ENCODE data around the gene HOXA7.

HOXA7 gene

DNA sequence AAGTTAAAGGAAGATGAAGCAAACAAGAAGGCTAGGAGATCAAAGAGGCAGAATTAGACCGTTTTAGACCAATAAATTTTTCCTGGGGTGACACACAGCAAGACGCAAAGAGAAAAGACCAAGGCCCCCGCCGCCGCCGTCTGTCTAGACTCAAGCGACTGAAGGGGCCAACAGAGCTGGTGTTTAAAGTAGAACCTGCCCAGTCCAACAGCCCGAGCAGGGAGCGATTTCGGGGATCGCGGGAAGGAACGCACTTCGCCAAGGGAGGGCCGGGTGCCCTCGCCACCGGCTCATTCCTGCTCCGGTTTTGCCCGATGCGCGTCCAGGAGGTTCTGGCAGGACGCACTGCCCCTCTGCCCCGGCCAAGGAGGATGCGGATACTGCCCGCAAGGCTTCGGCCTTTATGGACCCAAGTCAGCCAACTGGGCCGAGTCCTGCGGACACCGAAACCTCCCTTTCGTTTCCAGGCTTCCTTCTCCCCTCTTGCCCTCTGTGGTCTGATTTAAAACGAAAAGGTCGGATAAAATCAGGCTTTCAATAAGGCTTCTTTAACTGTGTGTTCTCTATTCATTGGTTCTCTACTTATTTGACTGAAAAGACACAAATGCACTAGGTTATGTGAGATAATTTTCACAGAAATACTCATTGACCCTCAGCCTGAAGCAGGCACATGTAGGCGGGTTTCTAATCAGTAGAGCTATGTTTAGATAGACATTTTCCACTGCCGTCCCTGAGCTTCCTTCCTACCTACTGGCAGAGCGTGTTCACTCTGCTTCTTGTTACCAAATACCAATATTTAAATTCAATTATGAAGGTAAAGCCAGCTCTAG is 2.2 kb upstream of the HOXA7 start:
- TF ChIP-seq, protein P1, sequence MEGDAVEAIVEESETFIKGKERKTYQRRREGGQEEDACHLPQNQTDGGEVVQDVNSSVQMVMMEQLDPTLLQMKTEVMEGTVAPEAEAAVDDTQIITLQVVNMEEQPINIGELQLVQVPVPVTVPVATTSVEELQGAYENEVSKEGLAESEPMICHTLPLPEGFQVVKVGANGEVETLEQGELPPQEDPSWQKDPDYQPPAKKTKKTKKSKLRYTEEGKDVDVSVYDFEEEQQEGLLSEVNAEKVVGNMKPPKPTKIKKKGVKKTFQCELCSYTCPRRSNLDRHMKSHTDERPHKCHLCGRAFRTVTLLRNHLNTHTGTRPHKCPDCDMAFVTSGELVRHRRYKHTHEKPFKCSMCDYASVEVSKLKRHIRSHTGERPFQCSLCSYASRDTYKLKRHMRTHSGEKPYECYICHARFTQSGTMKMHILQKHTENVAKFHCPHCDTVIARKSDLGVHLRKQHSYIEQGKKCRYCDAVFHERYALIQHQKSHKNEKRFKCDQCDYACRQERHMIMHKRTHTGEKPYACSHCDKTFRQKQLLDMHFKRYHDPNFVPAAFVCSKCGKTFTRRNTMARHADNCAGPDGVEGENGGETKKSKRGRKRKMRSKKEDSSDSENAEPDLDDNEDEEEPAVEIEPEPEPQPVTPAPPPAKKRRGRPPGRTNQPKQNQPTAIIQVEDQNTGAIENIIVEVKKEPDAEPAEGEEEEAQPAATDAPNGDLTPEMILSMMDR (conservative IDR thresholded peaks at IDR 0.05; ENCODE audit: low read depth, low read length), result no peak
- no peak overlapping the region for H3K4me3 ChIP-seq (ENCODE audit: low read length)
- DNase-seq (ENCODE audit: low read depth), result no peak

DNA sequence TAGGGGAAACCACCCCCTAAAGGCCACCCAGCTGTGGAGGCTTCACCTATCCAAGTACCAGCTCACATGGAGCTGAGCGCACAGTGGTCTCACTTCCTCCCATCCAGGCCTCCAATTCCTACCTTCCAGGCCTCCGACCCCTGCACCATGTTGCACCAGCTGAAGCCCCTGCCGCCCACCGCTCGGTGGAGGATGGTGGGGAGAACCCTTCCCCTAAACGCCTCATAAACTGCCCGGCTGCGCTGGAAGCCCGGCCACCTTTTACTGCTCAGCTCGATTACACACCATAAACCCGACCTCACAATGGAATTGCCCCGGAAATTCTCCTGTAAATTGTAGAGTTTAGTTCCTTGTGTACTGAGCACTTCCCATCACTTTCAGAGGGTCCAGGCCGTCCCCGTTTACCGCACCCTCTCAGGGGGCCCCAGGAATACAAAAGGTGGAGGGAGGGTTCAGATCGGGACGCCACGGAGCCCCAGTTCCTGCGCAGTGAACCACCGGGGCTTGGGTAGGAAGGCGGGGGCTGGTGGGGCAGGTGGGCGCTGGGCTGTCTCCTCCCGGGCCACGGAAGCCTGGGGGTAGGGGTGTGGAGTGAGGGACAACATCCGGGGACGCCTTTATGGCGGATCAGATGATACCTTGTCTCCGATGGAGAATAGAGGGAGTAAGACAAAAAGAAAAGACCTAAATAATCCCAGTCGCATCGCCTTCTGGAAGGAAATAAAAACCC is 1.4 kb upstream of the HOXA7 start:
- TF ChIP-seq, protein P1 (conservative IDR thresholded peaks at IDR 0.05; ENCODE audit: low read depth, low read length), result no peak
- no peak for DNase-seq (ENCODE audit: low read depth)
- H3K4me3 ChIP-seq (ENCODE audit: low read length), result no peak overlapping the region

DNA sequence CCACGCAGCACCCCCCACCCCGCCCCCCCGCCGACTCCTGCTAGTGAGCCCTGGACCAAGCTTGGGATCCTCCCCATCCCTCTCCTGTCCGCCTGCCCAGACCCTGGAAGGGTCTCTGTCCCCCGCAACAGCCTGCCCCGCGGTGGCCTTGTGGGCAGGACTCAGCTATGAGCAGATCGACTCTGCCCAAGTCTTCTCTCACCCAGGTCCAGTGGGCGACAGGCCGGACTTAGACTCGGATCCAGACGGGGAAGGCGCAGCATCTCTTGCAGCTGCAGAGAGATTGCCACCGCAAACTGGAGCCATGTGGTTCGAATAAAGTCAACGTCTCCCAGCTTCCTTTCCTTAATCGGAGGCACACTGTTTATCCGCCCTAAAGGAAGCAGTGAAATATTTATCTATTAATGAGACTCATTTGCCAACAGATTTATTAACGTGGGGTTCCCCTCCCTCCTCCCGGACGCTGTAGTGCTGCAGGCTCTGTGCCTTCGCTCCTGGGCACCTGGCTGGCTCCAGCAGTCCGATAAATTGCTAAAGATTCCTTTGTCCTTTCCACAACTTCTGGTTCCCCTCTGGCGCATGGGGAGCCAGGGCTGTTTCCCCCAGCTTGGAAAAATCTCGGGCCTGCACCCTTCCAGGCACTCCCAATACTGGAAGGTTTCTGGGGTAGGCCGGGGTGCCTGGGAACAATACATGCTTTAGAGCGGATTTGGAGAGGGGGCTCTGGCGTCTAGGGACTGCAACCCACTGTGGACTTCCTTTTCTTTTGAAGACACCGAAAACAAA is 634 bp upstream of the HOXA7 start:
- TF ChIP-seq, protein P1 (conservative IDR thresholded peaks at IDR 0.05; ENCODE audit: low read depth, low read length), result no peak
- H3K4me3 ChIP-seq (ENCODE audit: low read length), result no peak overlapping the region
- no peak for DNase-seq (ENCODE audit: low read depth)

DNA sequence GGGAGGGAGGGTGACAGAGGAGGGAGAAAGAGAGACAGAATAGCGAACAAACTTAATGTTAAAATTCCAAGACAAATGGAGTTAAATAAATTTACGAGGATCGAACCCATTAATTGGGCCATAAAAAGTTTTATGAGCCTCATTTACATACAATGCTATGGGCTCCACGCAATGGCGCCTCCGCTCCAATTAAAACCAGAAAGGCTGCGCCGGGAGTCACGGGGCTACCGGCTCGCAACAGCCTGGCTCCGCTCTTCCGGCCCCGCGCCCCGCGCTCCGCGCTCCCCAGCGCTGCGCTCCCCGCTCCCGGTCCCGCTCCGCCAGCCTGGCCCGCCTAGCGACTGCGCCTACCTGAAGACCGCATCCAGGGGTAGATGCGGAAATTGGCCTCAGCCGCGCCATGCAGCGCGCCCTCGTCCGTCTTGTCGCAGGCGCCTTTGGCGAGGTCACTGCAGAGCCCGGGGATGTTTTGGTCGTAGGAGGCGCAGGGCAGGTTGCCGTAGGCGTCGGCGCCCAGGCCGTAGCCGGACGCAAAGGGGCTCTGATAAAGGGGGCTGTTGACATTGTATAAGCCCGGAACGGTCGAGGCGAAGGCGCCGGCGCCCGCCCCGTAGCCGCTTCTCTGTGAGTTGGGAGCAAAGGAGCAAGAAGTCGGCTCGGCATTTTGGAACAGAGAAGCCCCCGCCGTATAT is 513 bp downstream of the HOXA7 start:
- TF ChIP-seq, protein P1 (conservative IDR thresholded peaks at IDR 0.05; ENCODE audit: low read depth, low read length), result no peak
- DNase-seq (ENCODE audit: low read depth), result no peak
- H3K4me3 ChIP-seq (ENCODE audit: low read length), result no peak overlapping the region

DNA sequence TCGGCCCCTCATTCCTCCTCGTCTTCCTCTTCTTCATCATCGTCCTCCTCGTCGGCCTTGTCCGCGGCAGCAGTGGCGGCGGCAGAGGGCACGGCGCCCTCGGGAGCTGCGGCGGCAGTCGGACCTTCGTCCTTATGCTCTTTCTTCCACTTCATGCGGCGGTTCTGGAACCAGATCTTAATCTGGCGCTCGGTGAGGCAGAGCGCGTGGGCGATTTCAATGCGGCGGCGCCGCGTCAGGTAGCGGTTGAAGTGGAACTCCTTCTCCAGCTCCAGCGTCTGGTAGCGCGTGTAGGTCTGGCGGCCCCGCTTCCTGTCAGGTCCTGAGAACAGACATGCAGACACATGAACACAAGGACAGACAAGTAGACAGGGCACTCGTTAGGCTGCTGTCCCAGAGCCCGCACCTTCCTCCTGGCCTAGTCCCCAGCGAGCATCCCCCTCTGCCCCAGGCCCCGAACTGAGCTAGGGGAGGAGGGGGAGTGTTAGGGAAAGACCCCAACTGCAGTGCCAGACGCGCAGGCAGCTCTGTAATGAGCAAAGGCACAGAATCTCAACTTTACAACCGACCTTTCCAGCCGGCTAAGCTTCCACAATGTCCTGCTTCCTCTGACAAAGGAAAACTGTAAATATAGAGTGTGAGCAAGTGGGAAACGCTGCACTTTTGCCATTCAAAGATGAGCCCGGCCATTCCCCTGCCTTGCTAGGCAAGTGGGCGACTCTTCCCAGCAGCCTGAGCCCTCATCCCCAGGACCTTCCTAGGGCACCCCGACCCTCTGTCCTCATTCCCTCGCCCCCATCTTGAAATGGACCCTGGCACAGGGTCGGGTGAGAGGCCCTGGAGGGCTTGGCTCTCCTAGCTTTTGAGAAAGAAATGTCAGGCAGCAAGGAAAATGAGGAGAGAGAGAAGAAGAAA is 1.3 kb downstream of the HOXA7 start:
- DNase-seq (ENCODE audit: low read depth), result no peak
- no peak overlapping the region for H3K4me3 ChIP-seq (ENCODE audit: low read length)
- TF ChIP-seq, protein P1 (conservative IDR thresholded peaks at IDR 0.05; ENCODE audit: low read depth, low read length), result no peak

DNA sequence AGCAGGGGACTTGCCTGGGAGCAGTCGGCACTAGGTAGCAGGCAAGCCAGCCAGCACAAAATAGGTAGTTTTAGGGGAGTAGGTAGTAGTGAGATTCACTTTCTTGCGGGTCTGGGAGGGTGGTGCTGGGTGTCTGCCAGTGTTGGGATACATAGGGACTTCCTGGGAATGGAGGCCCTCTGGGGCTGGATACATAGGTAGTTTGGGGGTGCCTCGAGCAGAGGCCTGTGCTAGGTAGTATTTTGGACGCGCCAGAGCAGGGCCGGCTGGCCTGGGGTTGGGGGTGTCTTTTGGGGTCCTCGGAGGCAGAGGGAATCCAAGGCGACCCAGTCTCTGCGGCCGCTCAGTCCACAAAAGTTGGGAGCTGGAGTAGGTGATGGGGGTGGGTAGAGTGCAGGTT is 2.1 kb downstream of the HOXA7 start:
- H3K4me3 ChIP-seq (ENCODE audit: low read length), result no peak overlapping the region
- TF ChIP-seq, protein P1 (conservative IDR thresholded peaks at IDR 0.05; ENCODE audit: low read depth, low read length), result no peak
- DNase-seq (ENCODE audit: low read depth), result no peak
